Stomach (tissue), 9 donors: Measurements from ENCODE around the gene KCTD10. TPM values are rescaled to one million over a fixed set of nuclear protein-coding genes. Genes with fewer than 3 reads are reported as not detected.

Source experiments
- DNase-seq, 2 donors: peaks; one replicate each; pipeline versions ENCODE4 v3.0.0 to v3.0.0-alpha.2; 2013 to 2019
- H3K27ac ChIP-seq, 5 donors: fragments of 200-600 bp in 4 of 5; sonication (generic) in 4 of 5; one replicate each; pipeline ENCODE4 v1.5.1; 2013 to 2019; ENCODE audit warnings: mild to moderate bottlenecking in 1 of 5, moderate library complexity in 1 of 5
- H3K27me3 ChIP-seq, 3 donors: fragments of 200-600 bp; sonication (generic); one replicate each; pipeline ENCODE4 v1.5.1; 2017 to 2019; ENCODE audit warnings: mixed run types in 1 of 3
- H3K36me3 ChIP-seq, 4 donors: fragments of 200-600 bp; sonication (generic); 1 replicate in 3 of 4; 2 replicates in 1 of 4; pipeline ENCODE4 v1.5.1; 2016 to 2019
- H3K4me1 ChIP-seq, 4 donors: fragments of 200-600 bp; sonication (generic); one replicate each; pipeline ENCODE4 v1.5.1; 2016 to 2019
- H3K4me3 ChIP-seq, 4 donors: fragments of 200-600 bp; sonication (generic) in 3 of 4; one replicate each; pipeline ENCODE4 v1.5.1; 2016 to 2019; ENCODE audit warnings: mild to moderate bottlenecking in 1 of 4
- H3K9me3 ChIP-seq, 4 donors: fragments of 200-600 bp; sonication (generic); one replicate each; pipeline ENCODE4 v1.5.1; 2016 to 2019
- CTCF ChIP-seq, 7 experiments: fragments of 450-650 bp in 4 of 7; fragments of 200-600 bp in 3 of 7; sonication (generic) in 3 of 7; IDR thresholded peaks; one replicate each; pipeline ENCODE4 v1.5.1; 2016 to 2019; ENCODE audit warnings: antibody characterized with exemption in 7 of 7, control low read depth in 2 of 7, mild to moderate bottlenecking in 1 of 7
- EP300 ChIP-seq: sonication (generic); formaldehyde crosslinking; IDR thresholded peaks from one replicate; pipeline ENCODE4 v1.6.1; 2017; ENCODE audit warnings: antibody characterized with exemption
- POLR2A ChIP-seq, 4 donors: fragments of 450-650 bp; IDR thresholded peaks; one replicate each; pipeline ENCODE4 v1.6.1; 2016; ENCODE audit warnings: antibody characterized with exemption in 4 of 4, control low read depth in 2 of 4, mild to moderate bottlenecking in 1 of 4, moderate library complexity in 1 of 4
- POLR2AphosphoS5 ChIP-seq, 3 donors: sonication (generic); formaldehyde crosslinking; IDR thresholded peaks; one replicate each; pipeline ENCODE4 v1.6.1; 2016; ENCODE audit warnings: antibody characterized with exemption in 3 of 3
- WGBS, 5 donors: extraction: QIAGEN DNeasy Blood & Tissue Kit in 3 of 5; methylation state at CpG; one replicate each; pipeline versions ENCODE4 v1.1.5 to v1.1.7; 2013 to 2018; 5-methylcytosine and 5-hydroxymethylcytosine counted together
- intact Hi-C: fragments of 100-400 bp; cut with DNase I; formaldehyde crosslinking; loops from one replicate; pipeline ENCODE4 v1.15.1; 2023; ENCODE audit warnings: low total_unique reads
- polyA plus RNA-seq, 3 donors: library from polyadenylated mRNA; stranded (reverse); fragments of 200-250 nt; gene quantifications; one replicate each; pipeline ENCODE4 v1.2.3, GENCODE V29; 2013
- total RNA-seq, 5 donors: library from RNA; depleted of rRNA; stranded (reverse); fragments of >200 nt; gene quantifications; one replicate each; pipeline versions ENCODE4 v1.1.0 to v1.2.3, GENCODE V29; 2014 to 2016
- donor health status: healthy with polysubstance abuse.
- donor health status: Bipolar disorder and iron deficiency.
- donor health status: healthy.

KCTD10 gene
- total and polyA plus RNA-seq, 8 donors = 12.1 to 156 (median 35.1) TPM

- Histone ChIP-seq H3K4me3 (no peak overlapping the region), H3K4me1 (no peaks in the 10 kb centered on the region), H3K9me3 (no peaks in the 10 kb centered on the region), H3K36me3 (peaks cover 58 to 100% (median 98%) of the 10 kb centered on the region in 4 donors), H3K27me3 (no peaks in the 10 kb centered on the region), H3K27ac (no peak overlapping the region)
- DNase-seq = no peak
- no peak for TF ChIP-seq CTCF (IDR thresholded peaks at IDR 0.05)
- TF ChIP-seq POLR2A (IDR thresholded peaks at IDR 0.05) = no peak
- TF ChIP-seq POLR2AphosphoS5 (IDR thresholded peaks at IDR 0.05) = no peak
- TF ChIP-seq EP300 = no peak
- intact Hi-C loops = no loop called here
Measured at GRCh38 chr12:109496306-109496705, 19.2 kb upstream of the KCTD10 start.

DNA sequence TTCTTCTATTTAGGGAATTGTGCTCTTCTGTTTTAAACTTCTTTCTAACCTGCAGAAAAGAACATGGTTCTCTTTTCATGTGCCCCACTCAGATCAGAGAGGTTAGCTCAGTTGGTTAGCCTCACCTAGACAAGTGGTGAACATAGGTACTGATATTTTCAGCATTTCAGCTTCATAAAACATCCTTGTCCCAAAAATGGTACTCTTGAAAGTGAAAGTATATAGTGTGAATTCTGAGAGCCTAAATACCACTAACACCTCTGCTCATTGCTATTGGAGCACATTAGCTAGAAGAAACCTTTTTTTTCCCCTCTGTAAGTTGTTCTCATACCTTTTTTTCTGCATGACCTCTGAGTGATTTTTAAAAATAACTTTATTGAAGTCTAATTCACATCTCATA lies 17.9 kb upstream of the KCTD10 start:
- H3K9me3 ChIP-seq = no peaks in the 10 kb centered on the region
- no peak overlapping the region for H3K4me3 ChIP-seq
- no peaks in the 10 kb centered on the region for H3K4me1 ChIP-seq
- no peak for DNase-seq
- no peaks in the 10 kb centered on the region for H3K27me3 ChIP-seq
- H3K27ac ChIP-seq = no peak overlapping the region
- TF ChIP-seq POLR2AphosphoS5 (IDR thresholded peaks at IDR 0.05) (no peak), EP300 (no peak), POLR2A (IDR thresholded peaks at IDR 0.05) (no peak), CTCF (IDR thresholded peaks at IDR 0.05) (no peak)
- H3K36me3 ChIP-seq = peaks cover 55 to 100% (median 98%) of the 10 kb centered on the region in 4 donors
- intact Hi-C loops = no loop called here

GRCh38 chr12:109494348-109494881 lies 17.3 kb upstream of the KCTD10 start:
- Histone ChIP-seq H3K27ac (no peak overlapping the region), H3K4me3 (no peak overlapping the region), H3K9me3 (no peaks in the 10 kb centered on the region), H3K36me3 (peaks cover 55 to 100% (median 98%) of the 10 kb centered on the region in 4 donors), H3K27me3 (no peaks in the 10 kb centered on the region), H3K4me1 (no peaks in the 10 kb centered on the region)
- intact Hi-C loops = no loop called here
- 92 to 98% (median 95%) methylated on average over 7 of the region's 7 CpGs for WGBS, 5 donors
- no peak for TF ChIP-seq POLR2AphosphoS5 (IDR thresholded peaks at IDR 0.05)
- no peak for TF ChIP-seq POLR2A (IDR thresholded peaks at IDR 0.05)
- no peak for TF ChIP-seq EP300
- no peak for TF ChIP-seq CTCF (IDR thresholded peaks at IDR 0.05)
- DNase-seq = no peak

DNA sequence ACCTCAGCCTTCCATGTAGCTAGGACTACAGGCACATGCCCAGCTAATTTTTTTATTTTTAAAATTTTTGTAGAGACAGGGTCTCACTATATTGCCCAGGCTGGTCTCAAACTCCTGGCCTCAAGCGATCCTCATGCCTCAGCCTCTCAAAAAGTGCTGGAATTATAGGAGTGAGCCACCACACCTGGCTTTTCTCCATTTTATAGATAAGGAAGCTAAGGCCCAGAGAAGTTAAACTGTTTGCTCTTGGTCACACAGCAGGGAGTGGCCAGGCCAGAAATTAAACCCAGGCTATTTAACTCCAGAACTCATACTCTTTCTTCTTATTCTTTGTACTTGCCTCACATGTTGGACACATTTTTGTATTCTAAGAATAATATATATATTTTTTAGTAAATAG lies 16.8 kb upstream of the KCTD10 start:
- Histone ChIP-seq H3K4me1 (no peaks in the 10 kb centered on the region), H3K27ac (no peak overlapping the region), H3K27me3 (no peaks in the 10 kb centered on the region), H3K4me3 (no peak overlapping the region), H3K36me3 (peaks cover 55 to 100% (median 98%) of the 10 kb centered on the region in 4 donors), H3K9me3 (no peaks in the 10 kb centered on the region)
- no peak for DNase-seq
- TF ChIP-seq POLR2AphosphoS5 (IDR thresholded peaks at IDR 0.05) (no peak), EP300 (no peak), POLR2A (IDR thresholded peaks at IDR 0.05) (no peak), CTCF (IDR thresholded peaks at IDR 0.05) (no peak)
- 98 to 100% (median 100%) methylated on average over 1 of the region's 1 CpG for WGBS, 5 donors
- intact Hi-C loops = no loop called here
